ENCODE data around the gene GCNT4.

GRCh38 chr5:75034137-75034739 is 18.1 kb downstream of the GCNT4 start:
- TF ChIP-seq EZH2 (optimal IDR thresholded peaks at IDR 0.05; ENCODE audit: low read depth, low read length) (no peak), CTCF (IDR thresholded peaks at IDR 0.05; ENCODE audit: low read length) (no peak), EZH2phosphoT487 (IDR thresholded peaks at IDR 0.05; ENCODE audit: low read length) (no peak)

Measured in MM.1S (cell line).